KMS-11 (cell line): ENCODE measurements around the gene SNAP23.

Source experiments
- H2AFZ ChIP-seq: fragments of 200-600 bp; sonication (generic); 2 replicates; pipeline ENCODE4 v1.6.1; 2016; ENCODE audit warnings: antibody characterized with exemption, mixed run types, low read depth
- H3K27ac ChIP-seq: fragments of 200-600 bp; sonication (generic); 2 replicates; pipeline ENCODE4 v1.6.1; 2016; ENCODE audit warnings: mild to moderate bottlenecking, mixed run types
- H3K27me3 ChIP-seq: fragments of 200-600 bp; sonication (generic); 2 replicates; pipeline ENCODE4 v1.6.1; 2017; ENCODE audit warnings: mild to moderate bottlenecking, low read depth, mixed run types, moderate library complexity; ENCODE audit not compliant: insufficient read depth
- H3K36me3 ChIP-seq: fragments of 200-600 bp; sonication (generic); 2 replicates; pipeline ENCODE4 v1.6.1; 2017; ENCODE audit warnings: mild to moderate bottlenecking, mixed run types; ENCODE audit not compliant: insufficient read depth
- H3K4me1 ChIP-seq: fragments of 200-600 bp; sonication (generic); 2 replicates; pipeline ENCODE4 v1.6.1; 2016; ENCODE audit warnings: mild to moderate bottlenecking, low read depth, mixed run types; ENCODE audit not compliant: poor library complexity, severe bottlenecking
- H3K4me2 ChIP-seq: fragments of 200-600 bp; sonication (generic); 2 replicates; pipeline ENCODE4 v1.7.0; 2016; ENCODE audit warnings: mild to moderate bottlenecking, mixed run types
- H3K4me3 ChIP-seq: fragments of 200-600 bp; sonication (generic); IDR thresholded peaks from 2 replicates; pipeline ENCODE4 v1.6.1; 2017; ENCODE audit warnings: low read depth, low read length, mixed read lengths; ENCODE audit not compliant: insufficient read depth
- H3K79me2 ChIP-seq: fragments of 200-600 bp; sonication (generic); 2 replicates; pipeline ENCODE4 v1.6.1; 2016; ENCODE audit warnings: low read depth, mixed run types; ENCODE audit not compliant: insufficient read depth
- H3K9ac ChIP-seq: fragments of 200-600 bp; sonication (generic); 2 replicates; pipeline ENCODE4 v1.6.1; 2016; ENCODE audit warnings: mild to moderate bottlenecking, mixed run types
- H4K20me1 ChIP-seq: fragments of 200-600 bp; sonication (generic); 2 replicates; pipeline ENCODE4 v1.6.1; 2016; ENCODE audit warnings: mild to moderate bottlenecking, mixed run types; ENCODE audit not compliant: insufficient read depth
- TF ChIP-seq, protein P1 (sequence below): fragments of 200-600 bp; sonication (generic); conservative IDR thresholded peaks from 2 replicates; pipeline ENCODE4 v1.6.1; 2017; ENCODE audit warnings: low read depth, mild to moderate bottlenecking, antibody characterized with exemption, low read length, moderate library complexity, mixed read lengths

SNAP23 gene

DNA sequence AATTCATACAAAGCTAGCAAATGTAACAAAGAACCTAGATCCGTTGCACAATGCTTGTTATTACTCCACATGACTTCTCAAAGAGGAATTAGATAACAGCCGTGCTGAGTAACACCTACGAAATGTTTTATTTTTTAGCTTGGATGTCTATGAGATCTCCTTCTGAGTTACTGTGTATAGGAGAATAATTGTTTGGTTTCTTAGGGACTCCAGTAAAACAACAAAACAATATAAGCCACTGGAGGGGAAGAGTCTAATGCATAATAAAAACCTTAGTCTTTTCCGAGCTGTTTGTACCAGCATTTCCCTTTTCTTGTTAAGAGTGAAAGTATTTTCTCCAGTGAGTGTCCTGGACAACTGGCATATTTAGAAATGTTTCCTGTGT is 15.6 kb downstream of the SNAP23 start:
- TF ChIP-seq, protein P1, sequence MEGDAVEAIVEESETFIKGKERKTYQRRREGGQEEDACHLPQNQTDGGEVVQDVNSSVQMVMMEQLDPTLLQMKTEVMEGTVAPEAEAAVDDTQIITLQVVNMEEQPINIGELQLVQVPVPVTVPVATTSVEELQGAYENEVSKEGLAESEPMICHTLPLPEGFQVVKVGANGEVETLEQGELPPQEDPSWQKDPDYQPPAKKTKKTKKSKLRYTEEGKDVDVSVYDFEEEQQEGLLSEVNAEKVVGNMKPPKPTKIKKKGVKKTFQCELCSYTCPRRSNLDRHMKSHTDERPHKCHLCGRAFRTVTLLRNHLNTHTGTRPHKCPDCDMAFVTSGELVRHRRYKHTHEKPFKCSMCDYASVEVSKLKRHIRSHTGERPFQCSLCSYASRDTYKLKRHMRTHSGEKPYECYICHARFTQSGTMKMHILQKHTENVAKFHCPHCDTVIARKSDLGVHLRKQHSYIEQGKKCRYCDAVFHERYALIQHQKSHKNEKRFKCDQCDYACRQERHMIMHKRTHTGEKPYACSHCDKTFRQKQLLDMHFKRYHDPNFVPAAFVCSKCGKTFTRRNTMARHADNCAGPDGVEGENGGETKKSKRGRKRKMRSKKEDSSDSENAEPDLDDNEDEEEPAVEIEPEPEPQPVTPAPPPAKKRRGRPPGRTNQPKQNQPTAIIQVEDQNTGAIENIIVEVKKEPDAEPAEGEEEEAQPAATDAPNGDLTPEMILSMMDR: no peak
- H3K4me2 ChIP-seq: no peak overlapping the region
- no peaks in the 10 kb centered on the region for H3K79me2 ChIP-seq
- no peaks in the 10 kb centered on the region; the same call in 1 of the 2 replicates for H3K36me3 ChIP-seq
- no peak overlapping the region for H3K27ac ChIP-seq
- H3K4me3 ChIP-seq: no peak overlapping the region
- no peaks in the 10 kb centered on the region for H4K20me1 ChIP-seq
- H3K27me3 ChIP-seq: no peaks in the 10 kb centered on the region
- H3K4me1 ChIP-seq: no peaks in the 10 kb centered on the region
- H3K9ac ChIP-seq: no peak overlapping the region
- H2AFZ ChIP-seq: no peak overlapping the region

DNA sequence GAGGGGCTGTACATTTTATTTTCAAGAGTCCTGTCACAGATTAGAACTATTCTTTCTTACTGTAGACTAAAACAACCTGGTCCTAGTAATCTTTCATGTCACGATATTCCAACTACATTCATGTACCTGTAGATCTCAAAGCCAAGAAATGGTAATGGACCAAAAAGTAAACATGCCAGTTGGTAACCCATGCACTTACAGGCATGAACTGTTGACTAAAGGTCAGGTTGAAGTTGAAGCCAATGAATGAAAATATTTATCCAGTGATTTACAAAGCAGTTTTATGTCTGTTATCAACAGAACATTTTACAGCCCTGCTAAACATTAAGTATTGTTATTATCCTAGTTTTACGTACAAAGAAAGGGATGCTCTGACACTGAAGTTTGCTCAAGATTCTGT is 27.9 kb downstream of the SNAP23 start:
- no peaks in the 10 kb centered on the region for H3K79me2 ChIP-seq
- no peaks in the 10 kb centered on the region for H3K36me3 ChIP-seq
- no peak overlapping the region for H3K27ac ChIP-seq
- H3K4me3 ChIP-seq: no peak overlapping the region
- TF ChIP-seq, protein P1: no peak
- H4K20me1 ChIP-seq: no peaks in the 10 kb centered on the region
- H3K9ac ChIP-seq: no peak overlapping the region
- H2AFZ ChIP-seq: no peak overlapping the region
- no peak overlapping the region for H3K4me2 ChIP-seq
- H3K27me3 ChIP-seq: no peaks in the 10 kb centered on the region
- no peaks in the 10 kb centered on the region for H3K4me1 ChIP-seq

DNA sequence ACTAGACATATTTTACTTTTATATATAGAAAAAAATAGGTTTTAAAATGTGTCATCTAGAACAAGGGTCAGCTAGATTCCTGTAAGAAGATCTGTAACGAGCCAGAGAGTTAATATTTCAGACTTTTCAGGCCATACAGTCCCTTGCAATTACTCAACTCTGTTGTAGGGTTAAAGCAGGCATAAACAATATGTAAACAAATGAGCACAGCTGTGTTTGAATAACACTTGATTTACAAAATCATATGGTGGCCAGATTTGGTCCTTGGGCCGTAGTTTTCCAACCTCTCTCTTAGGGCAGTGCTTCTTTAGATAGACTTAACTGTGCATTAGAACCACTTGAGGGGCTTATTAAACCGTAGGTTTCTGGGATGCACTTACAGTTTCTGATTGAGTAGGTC is 33.5 kb downstream of the SNAP23 start:
- Histone ChIP-seq H3K36me3 (no peaks in the 10 kb centered on the region), H2AFZ (no peak overlapping the region)

DNA sequence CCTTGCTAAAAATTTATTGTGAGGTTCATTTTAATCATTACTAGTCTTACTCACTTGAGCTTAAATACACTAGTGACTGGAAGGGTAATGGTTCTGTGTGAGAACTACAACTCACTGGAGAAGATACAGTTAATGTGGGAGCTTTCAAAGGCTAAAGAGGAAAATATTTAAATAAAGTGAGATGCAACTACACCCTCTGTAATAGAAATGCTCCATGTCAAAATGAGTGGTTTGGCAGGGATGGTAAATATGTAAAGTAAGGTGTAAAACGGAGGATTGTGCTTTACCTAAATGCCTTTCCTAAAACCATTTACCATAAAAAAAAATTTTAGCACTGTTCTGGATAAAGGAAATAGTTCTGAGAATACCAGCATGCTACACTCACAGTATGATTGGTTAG is 37.8 kb downstream of the SNAP23 start:
- TF ChIP-seq, protein P1: no peak
- H3K36me3 ChIP-seq: no peaks in the 10 kb centered on the region
- no peaks in the 10 kb centered on the region for H3K4me1 ChIP-seq
- H3K79me2 ChIP-seq: no peaks in the 10 kb centered on the region
- H2AFZ ChIP-seq: no peak overlapping the region
- H3K9ac ChIP-seq: no peak overlapping the region
- H3K27ac ChIP-seq: no peak overlapping the region
- no peak overlapping the region for H3K4me3 ChIP-seq
- H4K20me1 ChIP-seq: no peaks in the 10 kb centered on the region
- H3K4me2 ChIP-seq: no peak overlapping the region
- no peaks in the 10 kb centered on the region for H3K27me3 ChIP-seq

More for the DNA sequence above, 33.5 kb downstream of the SNAP23 start:
- Histone ChIP-seq H3K79me2 (no peaks in the 10 kb centered on the region), H3K4me1 (no peaks in the 10 kb centered on the region), H3K4me2 (no peak overlapping the region), H4K20me1 (no peaks in the 10 kb centered on the region), H3K4me3 (no peak overlapping the region), H3K9ac (no peak overlapping the region), H3K27me3 (no peaks in the 10 kb centered on the region), H3K27ac (no peak overlapping the region)
- TF ChIP-seq, protein P1: no peak
